K562 (cell line): Measurements from ENCODE around the gene PRDM16. TPM values are rescaled to one million over a fixed set of nuclear protein-coding genes. Genes with fewer than 3 reads are reported as not detected.

Experiments used
- HBP1 ChIP-seq: fragments of 450-650 bp; formaldehyde crosslinking; IDR thresholded peaks from 2 replicates; pipeline ENCODE4 v1.4.0; 2022; ENCODE audit warnings: missing genetic modification characterization
- LEF1 ChIP-seq: fragments of 450-650 bp; IDR thresholded peaks from 2 replicates; pipeline ENCODE4 v1.6.1; 2016; ENCODE audit warnings: mild to moderate bottlenecking
- MYNN ChIP-seq, 2 experiments: sonication (generic); formaldehyde crosslinking in 1 of 2; IDR thresholded peaks; 2 replicates each; pipeline versions ENCODE4 v1.5.0 to v1.6.1; 2016 to 2020; ENCODE audit warnings: antibody characterized with exemption in 1 of 2, missing genetic modification reagents in 1 of 2
- RBM15 ChIP-seq: fragments of 200-400 bp; formaldehyde crosslinking; IDR thresholded peaks from 2 replicates; pipeline ENCODE4 v1.6.1; 2018; ENCODE audit warnings: mild to moderate bottlenecking, low read length, moderate library complexity; ENCODE audit not compliant: insufficient read depth
- SNRNP70 ChIP-seq: fragments of 200-400 bp; formaldehyde crosslinking; optimal IDR thresholded peaks from 2 replicates; pipeline ENCODE3; 2017; ENCODE audit warnings: low read depth, low read length
- ZBTB7A ChIP-seq: IDR thresholded peaks from 2 replicates; pipeline ENCODE4 v1.6.1; 2011; ENCODE audit warnings: low read depth, mild to moderate bottlenecking, low read length, moderate library complexity, borderline replicate concordance; ENCODE audit not compliant: control insufficient read depth
- ZNF212 ChIP-seq: fragments of 450-650 bp; formaldehyde crosslinking; IDR thresholded peaks from 2 replicates; pipeline ENCODE4 v1.4.0; 2020; ENCODE audit warnings: mild to moderate bottlenecking
- polyA plus RNA-seq, 8 experiments: library from polyadenylated mRNA; depleted of rRNA in 4 of 8; stranded (reverse) in 5 of 8; unstranded in 3 of 8; fragments of >200 nt; fragmentation: Nextera tagmentation in 2 of 8; fragmentation: Illumina TruSeq in 1 of 8; extraction: Ambion mirVana in 2 of 8; extraction: Trizol in 1 of 8; gene quantifications; 2 replicates each; pipeline versions ENCODE4 v1.2.1 to v1.2.3, GENCODE V29; 2011 to 2014; ENCODE audit warnings: inconsistent platforms in 1 of 8, missing spikeins in 1 of 8
- total RNA-seq, 7 experiments: library from RNA; depleted of rRNA in 6 of 7; stranded (reverse); fragments of >200 nt in 6 of 7; fragmentation: Illumina TruSeq in 2 of 7; extraction: Trizol in 2 of 7; gene quantifications; 2 replicates each; pipeline versions ENCODE4 v1.2.1 to v1.2.3, GENCODE V29; 2011 to 2021; ENCODE audit warnings: low replicate concordance in 1 of 7
- TF ChIP-seq, protein P1 (sequence below): IDR thresholded peaks from 2 replicates; pipeline ENCODE4 v1.6.1; 2011; ENCODE audit not compliant: insufficient read length; ENCODE audit errors: extremely low read depth
- TF ChIP-seq, protein P2 (sequence below): sonication (generic); formaldehyde crosslinking; IDR thresholded peaks from 2 replicates; pipeline ENCODE4 v1.8.0; 2022; ENCODE audit warnings: missing genetic modification reagents, mild to moderate bottlenecking, moderate library complexity, borderline replicate concordance
- TF ChIP-seq, protein P3 (sequence below), 2 experiments: fragments of 450-650 bp; formaldehyde crosslinking in 1 of 2; IDR thresholded peaks; 2 replicates each; pipeline versions ENCODE4 v1.4.0 to v1.6.1; 2014 to 2020; ENCODE audit warnings: mild to moderate bottlenecking in 2 of 2, borderline replicate concordance in 1 of 2, low read depth in 1 of 2

The PRDM16 gene
- total and polyA plus RNA-seq, 9 of the 15 experiments (the other 6 are each of a cell fraction or from before 2014, with no cell fraction given) = 0.10 to 0.27 TPM; not detected in 7

GRCh38 chr1:3234281-3234680 lies 165.3 kb downstream of the PRDM16 start (continued):
- TF ChIP-seq, protein P1, sequence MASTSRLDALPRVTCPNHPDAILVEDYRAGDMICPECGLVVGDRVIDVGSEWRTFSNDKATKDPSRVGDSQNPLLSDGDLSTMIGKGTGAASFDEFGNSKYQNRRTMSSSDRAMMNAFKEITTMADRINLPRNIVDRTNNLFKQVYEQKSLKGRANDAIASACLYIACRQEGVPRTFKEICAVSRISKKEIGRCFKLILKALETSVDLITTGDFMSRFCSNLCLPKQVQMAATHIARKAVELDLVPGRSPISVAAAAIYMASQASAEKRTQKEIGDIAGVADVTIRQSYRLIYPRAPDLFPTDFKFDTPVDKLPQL = no peak
- TF ChIP-seq, protein P2, sequence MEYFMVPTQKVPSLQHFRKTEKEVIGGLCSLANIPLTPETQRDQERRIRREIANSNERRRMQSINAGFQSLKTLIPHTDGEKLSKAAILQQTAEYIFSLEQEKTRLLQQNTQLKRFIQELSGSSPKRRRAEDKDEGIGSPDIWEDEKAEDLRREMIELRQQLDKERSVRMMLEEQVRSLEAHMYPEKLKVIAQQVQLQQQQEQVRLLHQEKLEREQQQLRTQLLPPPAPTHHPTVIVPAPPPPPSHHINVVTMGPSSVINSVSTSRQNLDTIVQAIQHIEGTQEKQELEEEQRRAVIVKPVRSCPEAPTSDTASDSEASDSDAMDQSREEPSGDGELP (CRISPR knock-in tag) = no peak
- TF ChIP-seq SNRNP70 (no peak), HBP1 (CRISPR knock-in tag) (no peak), LEF1 (no peak), ZBTB7A (no peak), RBM15 (no peak), MYNN (IDR thresholded peaks at IDR 0.05) (no peak), MYNN (CRISPR knock-in tag; IDR thresholded peaks at IDR 0.05) (no peak), ZNF212 (CRISPR knock-in tag) (no peak)
- TF ChIP-seq, protein P3, sequence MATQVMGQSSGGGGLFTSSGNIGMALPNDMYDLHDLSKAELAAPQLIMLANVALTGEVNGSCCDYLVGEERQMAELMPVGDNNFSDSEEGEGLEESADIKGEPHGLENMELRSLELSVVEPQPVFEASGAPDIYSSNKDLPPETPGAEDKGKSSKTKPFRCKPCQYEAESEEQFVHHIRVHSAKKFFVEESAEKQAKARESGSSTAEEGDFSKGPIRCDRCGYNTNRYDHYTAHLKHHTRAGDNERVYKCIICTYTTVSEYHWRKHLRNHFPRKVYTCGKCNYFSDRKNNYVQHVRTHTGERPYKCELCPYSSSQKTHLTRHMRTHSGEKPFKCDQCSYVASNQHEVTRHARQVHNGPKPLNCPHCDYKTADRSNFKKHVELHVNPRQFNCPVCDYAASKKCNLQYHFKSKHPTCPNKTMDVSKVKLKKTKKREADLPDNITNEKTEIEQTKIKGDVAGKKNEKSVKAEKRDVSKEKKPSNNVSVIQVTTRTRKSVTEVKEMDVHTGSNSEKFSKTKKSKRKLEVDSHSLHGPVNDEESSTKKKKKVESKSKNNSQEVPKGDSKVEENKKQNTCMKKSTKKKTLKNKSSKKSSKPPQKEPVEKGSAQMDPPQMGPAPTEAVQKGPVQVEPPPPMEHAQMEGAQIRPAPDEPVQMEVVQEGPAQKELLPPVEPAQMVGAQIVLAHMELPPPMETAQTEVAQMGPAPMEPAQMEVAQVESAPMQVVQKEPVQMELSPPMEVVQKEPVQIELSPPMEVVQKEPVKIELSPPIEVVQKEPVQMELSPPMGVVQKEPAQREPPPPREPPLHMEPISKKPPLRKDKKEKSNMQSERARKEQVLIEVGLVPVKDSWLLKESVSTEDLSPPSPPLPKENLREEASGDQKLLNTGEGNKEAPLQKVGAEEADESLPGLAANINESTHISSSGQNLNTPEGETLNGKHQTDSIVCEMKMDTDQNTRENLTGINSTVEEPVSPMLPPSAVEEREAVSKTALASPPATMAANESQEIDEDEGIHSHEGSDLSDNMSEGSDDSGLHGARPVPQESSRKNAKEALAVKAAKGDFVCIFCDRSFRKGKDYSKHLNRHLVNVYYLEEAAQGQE (IDR thresholded peaks at IDR 0.05; ENCODE audit: borderline replicate concordance) = no peak
- TF ChIP-seq, protein P3 (CRISPR knock-in tag; IDR thresholded peaks at IDR 0.05; ENCODE audit: low read depth) = no peak
